NCI-H1436 (cell line): Measurements from ENCODE around the gene KIF3A.

Experiments
- DNase-seq: peaks from one replicate; lab custom pipeline; 2025; lab: John Stamatoyannopoulos, UW

Gene KIF3A

GRCh38 chr5:132736853-132737833 is at the start of gene KIF3A:
KIF3A (minus strand) TSS chr5:132737546; CDS start chr5:132737419, 127 bp downstream.
- DNase-seq = peak; percentile 95

GRCh38 chr5:132787076-132787475 is 49.7 kb upstream of the KIF3A start:
- no peak for DNase-seq

GRCh38 chr5:132785864-132786263 is 48.5 kb upstream of the KIF3A start:
- DNase-seq = no peak

GRCh38 chr5:132785365-132785764 is 48.0 kb upstream of the KIF3A start:
- DNase-seq = no peak

DNA sequence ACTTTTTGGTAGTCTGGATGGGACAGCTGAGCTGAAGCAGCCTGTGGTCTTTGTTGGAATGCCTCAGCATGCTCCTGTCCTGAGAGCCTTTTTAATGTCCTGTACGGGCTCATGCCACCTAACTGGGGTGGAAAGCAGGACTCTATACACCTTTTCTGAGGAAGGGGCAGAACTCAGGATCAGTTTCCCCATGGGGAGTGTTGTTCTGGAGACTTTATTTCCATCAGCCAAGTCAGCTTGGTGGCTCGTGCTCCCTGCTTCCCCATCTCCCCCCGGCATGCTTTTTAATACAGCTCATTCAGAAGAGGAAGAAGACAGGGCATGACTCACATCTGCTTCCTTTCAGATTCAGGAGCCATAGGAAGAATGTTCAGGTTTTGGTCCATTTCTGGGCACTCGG is 44.8 kb upstream of the KIF3A start:
- no peak for DNase-seq

GRCh38 chr5:132781029-132781428 is 43.7 kb upstream of the KIF3A start:
- no peak for DNase-seq

DNA sequence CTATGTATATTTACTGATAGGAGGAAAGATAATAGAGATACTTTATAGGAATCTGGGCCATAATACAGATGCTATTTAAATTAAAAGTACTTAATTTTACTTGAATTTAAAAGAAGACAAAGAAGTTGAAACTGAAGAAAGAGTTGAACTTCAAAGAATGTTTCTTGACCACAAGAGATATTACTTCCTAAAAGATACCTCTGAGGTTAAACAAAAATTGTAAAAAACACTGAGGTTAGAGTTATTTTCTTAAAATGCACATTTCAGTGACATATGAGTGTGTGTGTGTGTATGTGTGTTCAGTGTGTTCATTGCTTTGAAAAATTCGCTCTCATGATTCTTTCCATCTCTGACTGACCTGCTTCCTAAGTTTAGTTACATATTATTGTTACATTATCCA is 43.2 kb upstream of the KIF3A start:
- no peak for DNase-seq

GRCh38 chr5:132779961-132780360 is 42.6 kb upstream of the KIF3A start:
- DNase-seq = no peak

- no peak for DNase-seq
Observed at GRCh38 chr5:132778856-132779255, 41.5 kb upstream of the KIF3A start.

DNA sequence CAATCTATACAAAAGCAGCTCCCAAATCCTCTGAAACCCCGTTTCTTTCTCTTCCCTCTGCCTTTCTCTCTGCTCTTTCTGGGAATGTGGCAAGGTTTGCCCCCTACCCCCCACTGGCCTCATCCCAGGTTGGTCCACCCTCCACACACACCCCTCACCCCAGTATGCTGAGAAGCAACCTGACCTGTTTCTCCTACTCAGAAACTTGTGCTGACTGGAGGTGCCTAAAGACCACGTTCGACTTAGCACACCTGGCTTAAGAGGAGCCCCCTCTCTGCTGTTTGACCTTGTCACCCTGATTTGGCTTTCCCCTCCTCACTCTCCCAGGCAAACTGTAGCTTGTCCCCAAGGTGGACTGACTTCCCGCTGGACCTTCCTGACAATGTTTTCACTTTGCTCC is 40.8 kb upstream of the KIF3A start:
- no peak for DNase-seq

- DNase-seq = no peak
Observed at GRCh38 chr5:132777209-132778069, 40.1 kb upstream of the KIF3A start, which contains the start of gene SEPTIN8. SEPTIN8 (minus strand) TSS chr5:132777239; CDS start chr5:132777137, 102 bp downstream.

GRCh38 chr5:132776938-132777208 is 39.5 kb upstream of the KIF3A start:
- DNase-seq = no peak

GRCh38 chr5:132776131-132776937 is 39.0 kb upstream of the KIF3A start:
- no peak for DNase-seq

GRCh38 chr5:132775476-132775961 is 38.2 kb upstream of the KIF3A start:
- no peak for DNase-seq

DNA sequence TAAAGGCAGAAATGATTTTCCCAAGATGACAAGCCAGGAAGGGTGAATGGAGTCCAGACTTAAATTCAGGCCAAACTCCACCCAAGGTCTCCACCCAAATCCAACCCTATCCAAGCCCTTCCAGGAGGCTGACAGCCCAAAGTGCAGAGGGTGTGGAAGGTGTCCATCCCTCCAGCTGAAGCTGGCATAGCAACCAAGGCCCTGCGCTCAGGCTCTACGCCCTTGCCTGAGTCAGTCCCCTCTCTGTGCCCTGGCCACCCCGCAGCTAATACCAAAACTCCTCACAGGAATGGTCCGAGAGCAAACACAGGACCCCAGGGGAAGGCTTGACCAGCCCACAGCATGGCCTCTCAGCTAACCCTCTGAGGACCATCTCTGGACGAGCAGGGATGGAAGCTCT is 37.5 kb upstream of the KIF3A start:
- DNase-seq = no peak

- DNase-seq = no peak
Observed at GRCh38 chr5:132774406-132774805, 37.1 kb upstream of the KIF3A start.

DNA sequence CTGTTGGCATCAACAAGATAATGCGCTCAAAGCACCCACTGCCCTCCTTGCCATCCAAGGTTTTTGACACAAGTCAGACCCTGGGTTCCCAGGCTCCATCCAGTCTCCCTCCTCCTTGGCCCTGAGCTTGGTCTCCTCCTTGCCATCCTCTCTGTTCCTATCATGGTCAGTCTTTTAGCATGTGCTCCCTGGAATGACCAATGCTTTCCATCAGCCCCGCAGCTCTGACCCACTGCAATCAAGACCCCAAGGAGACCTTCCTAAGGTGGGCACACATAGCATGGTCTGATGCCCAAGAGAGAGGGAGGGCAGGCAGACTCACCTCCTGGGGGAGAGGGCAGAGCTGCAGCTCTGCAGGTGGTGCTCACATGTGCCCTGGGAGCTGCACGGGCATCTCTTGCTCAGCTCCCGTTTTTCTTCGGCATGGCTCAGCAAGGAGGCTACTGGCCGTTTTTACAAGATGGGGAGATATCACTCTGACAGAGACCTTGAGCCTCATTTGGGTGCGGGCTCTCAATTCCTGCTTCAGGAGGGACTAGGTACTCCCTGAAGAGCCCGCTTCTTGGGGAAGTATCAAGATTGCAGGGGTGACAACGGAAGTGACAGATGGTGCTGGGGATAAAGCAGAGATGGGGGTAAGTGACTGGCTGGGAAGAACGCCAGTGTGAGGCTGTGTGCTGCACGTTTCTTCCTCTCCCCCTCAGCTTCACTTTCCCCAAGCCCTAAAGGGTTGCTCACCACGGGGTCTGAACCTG is 36.4 kb upstream of the KIF3A start:
- no peak for DNase-seq

GRCh38 chr5:132773114-132773513 is 35.8 kb upstream of the KIF3A start:
- no peak for DNase-seq

GRCh38 chr5:132772291-132773070 is 35.1 kb upstream of the KIF3A start:
- DNase-seq = no peak

DNA sequence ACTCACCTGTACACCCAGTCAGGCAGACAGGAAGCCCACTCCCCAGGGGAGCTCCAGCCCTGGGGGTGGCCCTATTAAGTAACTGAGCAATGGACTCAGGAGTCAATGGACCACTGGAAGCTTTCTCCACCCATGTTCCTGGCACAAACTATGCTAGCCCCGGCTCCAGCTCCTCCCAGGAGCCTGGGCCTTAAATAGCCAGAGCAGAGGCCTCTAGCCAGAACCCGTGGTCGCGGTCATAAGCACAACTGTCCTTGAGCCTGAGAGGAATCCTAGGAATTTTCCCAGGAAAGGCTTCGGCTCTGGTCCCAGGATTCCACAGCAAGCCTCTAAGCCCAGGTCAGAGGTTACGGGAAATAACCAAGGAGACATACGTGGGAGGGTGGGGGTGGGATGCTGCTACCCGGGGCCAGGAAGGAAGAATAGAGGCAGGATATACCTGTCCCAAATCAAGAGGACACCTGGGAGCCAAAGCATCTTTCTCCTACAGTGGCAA is 34.2 kb upstream of the KIF3A start:
- DNase-seq = no peak
